Measurements from ENCODE around the gene EYS.

EYS gene

DNA sequence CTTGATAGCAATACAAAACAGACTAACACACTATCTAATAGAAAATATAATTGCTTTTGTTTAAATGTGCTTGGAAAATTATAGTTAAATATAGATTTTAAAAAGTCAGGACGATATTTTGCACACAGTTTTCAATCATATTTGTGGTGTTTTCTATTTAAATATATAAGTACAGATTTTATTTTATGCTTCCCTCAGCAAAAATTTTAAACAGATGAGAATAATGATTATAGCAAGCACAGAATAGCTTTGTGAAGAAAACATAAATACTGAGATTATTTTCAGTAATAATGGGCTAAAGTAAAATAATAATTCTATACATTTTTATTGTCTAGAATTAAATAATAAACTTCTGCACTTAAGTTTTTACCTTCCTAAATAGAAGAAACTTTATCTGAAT, 1262.0 kb downstream of the EYS start:
- no peak for TF ChIP-seq ZNF274 (IDR thresholded peaks at IDR 0.05; ENCODE audit: low read depth, low read length)
- no peak overlapping the region for H3K4me3 ChIP-seq (ENCODE audit: low read length)

- H3K4me3 ChIP-seq (ENCODE audit: low read length): no peak overlapping the region
These were observed 1267.8 kb downstream of the EYS start for GRCh38 chr6:64439274-64439673.

DNA sequence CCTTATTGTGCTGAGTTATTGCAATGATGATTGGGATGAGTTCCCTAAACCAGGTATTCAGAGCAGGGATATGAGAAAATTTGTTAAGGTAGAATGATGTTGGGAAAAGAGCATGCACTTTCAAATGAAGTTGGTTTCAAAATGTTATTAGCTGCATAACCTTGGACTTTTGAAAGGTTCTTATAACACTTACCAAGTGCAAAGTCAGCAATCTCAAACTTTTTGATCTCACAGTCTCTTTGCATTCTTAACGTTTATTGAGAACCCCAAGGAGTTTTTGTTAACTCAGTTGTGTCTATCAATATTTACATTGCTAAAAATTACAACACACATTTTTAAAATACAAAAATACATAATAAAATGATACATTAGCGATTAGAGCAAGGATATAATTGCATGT, 1269.0 kb downstream of the EYS start:
- TF ChIP-seq ZNF274 (IDR thresholded peaks at IDR 0.05; ENCODE audit: low read depth, low read length): no peak

More at GRCh38 chr6:64439274-64439673, 1267.8 kb downstream of the EYS start:
- TF ChIP-seq ZNF274 (IDR thresholded peaks at IDR 0.05; ENCODE audit: low read depth, low read length): no peak

GRCh38 chr6:64429926-64430325, 1277.1 kb downstream of the EYS start:
- H3K4me3 ChIP-seq (ENCODE audit: low read length): no peak overlapping the region
- TF ChIP-seq ZNF274 (IDR thresholded peaks at IDR 0.05; ENCODE audit: low read depth, low read length): no peak

More for the DNA sequence above, 1269.0 kb downstream of the EYS start:
- no peak overlapping the region for H3K4me3 ChIP-seq (ENCODE audit: low read length)

DNA sequence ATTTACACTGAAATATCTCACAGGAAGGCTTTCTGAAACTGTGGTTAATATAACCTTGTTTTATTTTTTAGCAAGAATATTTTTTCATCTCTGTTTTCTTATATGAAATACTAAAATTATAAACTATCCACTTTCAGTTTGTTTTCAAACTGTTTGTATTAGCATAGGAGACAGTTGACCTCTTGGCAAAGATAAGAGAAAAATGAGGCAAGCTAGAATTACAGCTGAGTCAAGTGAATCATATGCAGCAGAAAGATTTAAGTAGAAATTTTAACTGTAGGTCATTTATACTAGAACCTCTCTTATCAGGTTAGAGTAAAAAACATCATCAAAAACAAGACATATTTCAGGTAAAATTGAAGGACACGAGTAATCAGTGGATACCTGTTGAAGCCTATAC, 1278.8 kb downstream of the EYS start:
- no peak overlapping the region for H3K4me3 ChIP-seq (ENCODE audit: low read length)
- no peak for TF ChIP-seq ZNF274 (IDR thresholded peaks at IDR 0.05; ENCODE audit: low read depth, low read length)

DNA sequence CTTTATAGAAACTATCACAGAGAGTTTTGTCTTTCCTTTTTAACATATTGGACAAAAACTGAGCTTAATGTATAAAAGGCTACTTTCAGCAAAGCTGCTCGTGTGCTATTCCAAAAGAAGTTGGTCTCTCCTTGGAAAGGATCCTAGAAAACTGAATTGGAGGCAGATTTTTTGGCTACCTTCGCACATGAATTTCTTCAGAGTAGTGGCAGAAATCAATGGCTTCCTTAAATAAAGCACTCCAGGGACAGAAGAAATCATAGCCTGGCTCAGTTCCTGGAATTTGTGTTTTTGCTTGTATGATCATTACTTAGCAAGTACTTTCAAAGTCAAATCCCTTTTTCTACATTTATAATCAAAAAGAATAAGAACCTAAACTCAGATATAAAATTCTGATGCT, 1291.1 kb downstream of the EYS start:
- no peak overlapping the region for H3K4me3 ChIP-seq (ENCODE audit: low read length)
- no peak for TF ChIP-seq ZNF274 (IDR thresholded peaks at IDR 0.05; ENCODE audit: low read depth, low read length)

GRCh38 chr6:64411226-64411625, 1295.8 kb downstream of the EYS start:
- no peak for TF ChIP-seq ZNF274 (IDR thresholded peaks at IDR 0.05; ENCODE audit: low read depth, low read length)
- H3K4me3 ChIP-seq (ENCODE audit: low read length): no peak overlapping the region

DNA sequence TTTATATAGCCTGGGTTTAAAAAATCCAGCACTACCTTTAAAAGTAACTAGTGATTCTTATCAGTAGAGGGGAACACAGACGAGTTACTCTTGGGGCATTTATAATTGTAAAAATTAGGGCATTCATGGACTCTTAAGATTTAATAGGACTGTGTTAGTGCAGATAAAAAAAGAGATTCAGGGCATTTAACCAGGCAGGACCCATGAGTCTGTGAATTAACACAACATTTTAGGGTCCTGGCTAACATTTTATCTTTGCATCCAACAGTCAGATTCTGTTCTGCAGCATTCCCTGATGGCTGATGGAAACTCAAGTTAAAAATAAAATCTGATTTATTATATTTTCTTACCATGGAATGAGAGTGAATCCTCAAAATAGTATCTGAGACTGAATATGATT, 1297.1 kb downstream of the EYS start:
- TF ChIP-seq ZNF274 (IDR thresholded peaks at IDR 0.05; ENCODE audit: low read depth, low read length): no peak
- no peak overlapping the region for H3K4me3 ChIP-seq (ENCODE audit: low read length)

GRCh38 chr6:64404396-64404795, 1302.6 kb downstream of the EYS start:
- H3K4me3 ChIP-seq (ENCODE audit: low read length): no peak overlapping the region
- TF ChIP-seq ZNF274 (IDR thresholded peaks at IDR 0.05; ENCODE audit: low read depth, low read length): no peak

GRCh38 chr6:64383277-64383676, 1323.7 kb downstream of the EYS start:
- H3K4me3 ChIP-seq (ENCODE audit: low read length): no peak overlapping the region
- TF ChIP-seq ZNF274 (IDR thresholded peaks at IDR 0.05; ENCODE audit: low read depth, low read length): no peak

GRCh38 chr6:64376394-64376793, 1330.6 kb downstream of the EYS start:
- TF ChIP-seq ZNF274 (IDR thresholded peaks at IDR 0.05; ENCODE audit: low read depth, low read length): no peak
- H3K4me3 ChIP-seq (ENCODE audit: low read length): no peak overlapping the region

DNA sequence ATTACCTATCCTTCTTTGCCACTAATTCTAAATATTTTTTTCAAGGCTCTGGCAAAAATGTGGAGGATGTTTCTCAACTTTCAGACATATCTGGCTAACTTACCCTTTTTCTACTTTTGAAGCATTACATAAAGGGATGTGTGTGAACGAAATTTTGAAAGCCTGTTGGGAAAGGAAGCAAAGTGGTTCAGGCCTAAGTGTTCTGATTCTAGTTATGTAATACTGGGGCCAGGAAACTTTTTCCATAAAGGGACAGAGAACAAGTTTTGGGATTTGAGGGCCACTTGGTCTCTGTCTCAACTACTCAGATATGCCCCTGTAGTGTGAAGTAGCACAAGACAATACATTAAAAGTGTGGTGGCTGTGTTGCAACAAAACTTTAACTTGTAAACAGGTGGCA, 1349.6 kb downstream of the EYS start:
- no peak overlapping the region for H3K4me3 ChIP-seq (ENCODE audit: low read length)
- TF ChIP-seq ZNF274 (IDR thresholded peaks at IDR 0.05; ENCODE audit: low read depth, low read length): no peak

- no peak overlapping the region for H3K4me3 ChIP-seq (ENCODE audit: low read length)
- TF ChIP-seq ZNF274 (IDR thresholded peaks at IDR 0.05; ENCODE audit: low read depth, low read length): no peak
These were observed 1359.6 kb downstream of the EYS start for GRCh38 chr6:64347411-64347810.

GRCh38 chr6:64335195-64335594, 1371.8 kb downstream of the EYS start:
- TF ChIP-seq ZNF274 (IDR thresholded peaks at IDR 0.05; ENCODE audit: low read depth, low read length): no peak
- no peak overlapping the region for H3K4me3 ChIP-seq (ENCODE audit: low read length)

DNA sequence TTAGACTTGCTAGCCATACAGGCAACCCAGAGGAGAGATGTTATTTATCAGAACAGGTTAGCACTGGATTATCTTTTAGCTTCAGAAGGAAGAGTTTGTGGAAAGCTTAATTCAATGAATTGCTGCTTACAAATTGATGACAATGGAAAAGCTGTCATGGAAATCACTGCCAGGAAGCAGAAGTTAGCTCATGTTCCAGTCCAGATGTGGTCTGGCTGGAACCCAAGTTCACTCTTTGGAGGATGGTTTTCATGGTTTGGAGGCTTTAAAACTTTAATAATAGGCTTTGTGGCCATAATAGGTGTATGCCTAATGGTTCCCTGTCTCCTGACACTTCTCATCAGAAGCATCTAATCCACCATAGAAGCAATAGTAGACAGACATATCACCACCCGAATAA, 1372.4 kb downstream of the EYS start:
- TF ChIP-seq ZNF274 (IDR thresholded peaks at IDR 0.05; ENCODE audit: low read depth, low read length): no peak
- H3K4me3 ChIP-seq (ENCODE audit: low read length): no peak overlapping the region

DNA sequence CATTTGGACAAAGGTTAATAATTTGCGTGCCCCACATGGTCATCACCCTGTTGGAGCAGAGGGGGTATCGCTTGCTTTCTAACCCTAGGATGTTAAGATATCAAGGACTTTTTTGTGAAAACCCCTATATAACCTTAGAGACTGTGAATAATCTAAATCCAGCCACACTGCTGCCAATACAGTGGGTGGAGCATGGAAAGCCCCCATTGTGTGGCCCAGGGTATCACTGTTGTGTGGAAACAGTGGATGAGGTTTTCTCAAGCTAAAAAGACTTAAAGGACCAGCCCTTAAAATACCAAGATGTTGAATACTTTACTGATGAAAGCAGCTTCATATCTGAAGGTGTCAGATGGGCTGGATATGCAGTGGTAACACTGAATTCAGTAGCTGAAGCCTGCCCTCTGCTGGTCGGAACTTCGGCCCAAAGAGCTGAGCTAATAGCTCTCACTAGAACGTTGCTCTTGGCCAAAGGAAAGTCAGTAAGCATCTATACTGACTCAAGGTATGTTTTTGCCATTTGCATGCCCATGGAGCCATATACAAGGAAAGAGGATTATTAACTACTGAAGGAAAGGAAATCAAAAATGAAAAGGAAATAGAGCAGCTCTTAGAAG, 1376.2 kb downstream of the EYS start:
- no peak for TF ChIP-seq ZNF274 (IDR thresholded peaks at IDR 0.05; ENCODE audit: low read depth, low read length)
- H3K4me3 ChIP-seq (ENCODE audit: low read length): no peak overlapping the region
